ENCODE measurements around the gene BNC2.

BNC2 gene

GRCh38 chr9:16813838-16814237, 56.6 kb downstream of the BNC2 start:
- no peak for DNase-seq (ENCODE audit: low read depth)

- DNase-seq (ENCODE audit: low read depth), result no peak
These were observed 58.3 kb downstream of the BNC2 start for GRCh38 chr9:16811987-16812685.

- no peak for DNase-seq (ENCODE audit: low read depth)
These were observed 60.4 kb downstream of the BNC2 start for GRCh38 chr9:16809912-16810610.

- DNase-seq (ENCODE audit: low read depth), result no peak
These were observed 63.8 kb downstream of the BNC2 start for GRCh38 chr9:16806674-16807073.

GRCh38 chr9:16803648-16804047, 66.8 kb downstream of the BNC2 start:
- DNase-seq (ENCODE audit: low read depth), result no peak

GRCh38 chr9:16801871-16802466, 68.5 kb downstream of the BNC2 start:
- no peak for DNase-seq (ENCODE audit: low read depth)

- DNase-seq (ENCODE audit: low read depth), result no peak
These were observed 74.1 kb downstream of the BNC2 start for GRCh38 chr9:16796304-16796825.

- peak; percentile 41 for DNase-seq (ENCODE audit: low read depth)
These were observed 75.4 kb downstream of the BNC2 start for GRCh38 chr9:16794871-16795639.

- DNase-seq (ENCODE audit: low read depth), result no peak
These were observed 76.4 kb downstream of the BNC2 start for GRCh38 chr9:16794103-16794502.

- no peak for DNase-seq (ENCODE audit: low read depth)
These were observed 82.7 kb downstream of the BNC2 start for GRCh38 chr9:16787724-16788123.

GRCh38 chr9:16784002-16784401, 86.5 kb downstream of the BNC2 start:
- no peak for DNase-seq (ENCODE audit: low read depth)

- no peak for DNase-seq (ENCODE audit: low read depth)
These were observed 88.0 kb downstream of the BNC2 start for GRCh38 chr9:16782490-16782889.

- DNase-seq (ENCODE audit: low read depth), result no peak
These were observed 95.1 kb downstream of the BNC2 start for GRCh38 chr9:16775330-16775729.

GRCh38 chr9:16773617-16774016, 96.9 kb downstream of the BNC2 start:
- DNase-seq (ENCODE audit: low read depth), result no peak

GRCh38 chr9:16773116-16773515, 97.4 kb downstream of the BNC2 start:
- DNase-seq (ENCODE audit: low read depth), result no peak

GRCh38 chr9:16771356-16771755, 99.1 kb downstream of the BNC2 start:
- DNase-seq (ENCODE audit: low read depth), result no peak

GRCh38 chr9:16769291-16769690, 101.2 kb downstream of the BNC2 start:
- no peak for DNase-seq (ENCODE audit: low read depth)

- DNase-seq (ENCODE audit: low read depth), result no peak
These were observed 101.7 kb downstream of the BNC2 start for GRCh38 chr9:16768816-16769215.

- DNase-seq (ENCODE audit: low read depth), result no peak
These were observed 103.1 kb downstream of the BNC2 start for GRCh38 chr9:16767366-16767765.

- no peak for DNase-seq (ENCODE audit: low read depth)
These were observed 106.5 kb downstream of the BNC2 start for GRCh38 chr9:16763946-16764345.

- DNase-seq (ENCODE audit: low read depth), result no peak
These were observed 114.9 kb downstream of the BNC2 start for GRCh38 chr9:16755467-16756160.

GRCh38 chr9:16754662-16755061, 115.8 kb downstream of the BNC2 start:
- no peak for DNase-seq (ENCODE audit: low read depth)
